Motor neuron (in vitro differentiated cells): ENCODE measurements around the gene MICAL3. TPM values are rescaled to one million over a fixed set of nuclear protein-coding genes. Genes with fewer than 3 reads are reported as not detected.
"Not testable (repeated sequence)": the region's sequence is repeated elsewhere in the genome, so short reads cannot be mapped to it uniquely, and the experiment has no call there.

Experiments
- ATAC-seq, 8 experiments: fragments of 200-7000 bp; cut with Tn5 transposase; replicated peaks in 6 of 8; 2 replicates each; pipeline ENCODE4 v1.8.0; 2021; ENCODE audit warnings: mild to moderate bottlenecking in 8 of 8, moderate library complexity in 8 of 8
- H3K27ac ChIP-seq, 2 donors: fragments of 250-450 bp; sonication (Bioruptor Pico); 2 replicates each; pipeline ENCODE4 v1.9.0; 2021; ENCODE audit warnings: antibody characterized with exemption in 2 of 2, mild to moderate bottlenecking in 2 of 2, moderate library complexity in 1 of 2
- H3K4me1 ChIP-seq, 2 donors: fragments of 250-450 bp; sonication (Bioruptor Pico); replicated peaks in 1 of 2; 2 replicates each; pipeline ENCODE4 v1.6.1; 2021; ENCODE audit warnings: antibody characterized with exemption in 2 of 2, mild to moderate bottlenecking in 2 of 2, moderate library complexity in 1 of 2
- H3K4me3 ChIP-seq, 5 donors: fragments of 250-450 bp; sonication (Bioruptor Pico); 2 replicates each; pipeline ENCODE4 v1.9.0; 2021; ENCODE audit warnings: antibody characterized with exemption in 5 of 5, mild to moderate bottlenecking in 5 of 5, moderate library complexity in 4 of 5
- WGBS, 10 experiments: fragments of 450-650 bp; shearing (Covaris generic); methylation state at CpG; one replicate each; pipeline ENCODE4 v1.0.0; 2022; 5-methylcytosine and 5-hydroxymethylcytosine counted together
- in situ Hi-C, 9 experiments: fragments of 400-800 bp; cut with MboI; loops; one replicate each; pipeline ENCODE4 v1.15.0; 2021; ENCODE audit warnings: low sequenced_read_pairs in 9 of 9, low pct_unique_long_range_greater_than_20kb in 2 of 9; ENCODE audit not compliant: unreplicated experiment in 9 of 9
- total RNA-seq, 8 experiments: library from RNA; unstranded; fragments of 300-600 nt; gene quantifications; 2 replicates each; pipeline versions ENCODE4 v1.2.3 to v1.2.4, GENCODE V29; 2022

The MICAL3 gene, protein sequence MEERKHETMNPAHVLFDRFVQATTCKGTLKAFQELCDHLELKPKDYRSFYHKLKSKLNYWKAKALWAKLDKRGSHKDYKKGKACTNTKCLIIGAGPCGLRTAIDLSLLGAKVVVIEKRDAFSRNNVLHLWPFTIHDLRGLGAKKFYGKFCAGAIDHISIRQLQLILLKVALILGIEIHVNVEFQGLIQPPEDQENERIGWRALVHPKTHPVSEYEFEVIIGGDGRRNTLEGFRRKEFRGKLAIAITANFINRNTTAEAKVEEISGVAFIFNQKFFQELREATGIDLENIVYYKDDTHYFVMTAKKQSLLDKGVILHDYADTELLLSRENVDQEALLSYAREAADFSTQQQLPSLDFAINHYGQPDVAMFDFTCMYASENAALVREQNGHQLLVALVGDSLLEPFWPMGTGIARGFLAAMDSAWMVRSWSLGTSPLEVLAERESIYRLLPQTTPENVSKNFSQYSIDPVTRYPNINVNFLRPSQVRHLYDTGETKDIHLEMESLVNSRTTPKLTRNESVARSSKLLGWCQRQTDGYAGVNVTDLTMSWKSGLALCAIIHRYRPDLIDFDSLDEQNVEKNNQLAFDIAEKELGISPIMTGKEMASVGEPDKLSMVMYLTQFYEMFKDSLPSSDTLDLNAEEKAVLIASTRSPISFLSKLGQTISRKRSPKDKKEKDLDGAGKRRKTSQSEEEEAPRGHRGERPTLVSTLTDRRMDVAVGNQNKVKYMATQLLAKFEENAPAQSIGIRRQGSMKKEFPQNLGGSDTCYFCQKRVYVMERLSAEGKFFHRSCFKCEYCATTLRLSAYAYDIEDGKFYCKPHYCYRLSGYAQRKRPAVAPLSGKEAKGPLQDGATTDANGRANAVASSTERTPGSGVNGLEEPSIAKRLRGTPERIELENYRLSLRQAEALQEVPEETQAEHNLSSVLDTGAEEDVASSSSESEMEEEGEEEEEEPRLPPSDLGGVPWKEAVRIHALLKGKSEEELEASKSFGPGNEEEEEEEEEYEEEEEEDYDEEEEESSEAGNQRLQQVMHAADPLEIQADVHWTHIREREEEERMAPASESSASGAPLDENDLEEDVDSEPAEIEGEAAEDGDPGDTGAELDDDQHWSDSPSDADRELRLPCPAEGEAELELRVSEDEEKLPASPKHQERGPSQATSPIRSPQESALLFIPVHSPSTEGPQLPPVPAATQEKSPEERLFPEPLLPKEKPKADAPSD (N-terminal part only)
- total RNA-seq = 10 to 100 TPM; 15.2 to 46.0 (median 20.4) TPM

GRCh38 chr22:18024276-18024939 is at the start of gene MICAL3:
Gene MICAL3 (minus strand): TSS chr22:18024561. CDS start chr22:17906812, 117,749 bp downstream.
- ATAC-seq = peak; percentile 72 to 87 (median 78)
- H3K4me1 ChIP-seq = peaks cover 9 to 13% of the 10 kb centered on the region in 2 donors
- WGBS, 10 experiments = 0 to 20% (median 4%) methylated on average over 1 to 20 of the region's 56 CpGs; no CpG with 5 or more reads in 3 of the 10 experiments
- H3K27ac ChIP-seq = peak within 1 kb of the TSS; percentile 14 to 67
- in situ Hi-C loops = loop anchor here in 1 of 9 experiments (25.0 kb wide), 1 partner anchor 112 kb away; no protein-coding TSS in a partner anchor
- peak within 1 kb of the TSS; percentile 54 to 98 (median 73) for H3K4me3 ChIP-seq

DNA sequence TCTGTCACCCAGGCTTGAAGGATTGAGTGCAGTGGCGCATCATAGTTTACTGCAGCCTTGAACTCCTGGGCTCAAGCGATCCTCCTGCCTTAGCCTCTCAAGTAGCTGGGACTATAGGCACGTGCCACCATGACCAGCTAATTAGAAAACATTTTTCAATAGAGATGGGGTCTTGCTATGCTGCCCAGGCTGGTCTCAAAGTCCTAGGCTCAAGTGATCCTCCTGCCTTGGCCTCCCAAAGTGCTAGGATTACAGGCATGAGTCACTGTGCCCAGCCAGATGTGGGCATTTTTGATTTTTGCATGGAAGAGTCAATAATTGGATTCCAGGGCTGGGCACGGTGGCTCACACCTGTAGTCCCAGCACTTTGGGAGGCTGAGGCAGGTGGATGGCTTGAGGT is 49.6 kb upstream of the MICAL3 start:
- in situ Hi-C loops = loop anchor here in 6 of 9 experiments (10.0 to 25.0 kb wide), 3 partner anchors 162 to 239 kb away; no protein-coding TSS in a partner anchor
- WGBS, 10 experiments = 31 to 92% (median 74%) methylated on average over 2 of the region's 4 CpGs; no CpG with 5 or more reads in 6 of the 10 experiments
- not testable (repeated sequence) for ATAC-seq

DNA sequence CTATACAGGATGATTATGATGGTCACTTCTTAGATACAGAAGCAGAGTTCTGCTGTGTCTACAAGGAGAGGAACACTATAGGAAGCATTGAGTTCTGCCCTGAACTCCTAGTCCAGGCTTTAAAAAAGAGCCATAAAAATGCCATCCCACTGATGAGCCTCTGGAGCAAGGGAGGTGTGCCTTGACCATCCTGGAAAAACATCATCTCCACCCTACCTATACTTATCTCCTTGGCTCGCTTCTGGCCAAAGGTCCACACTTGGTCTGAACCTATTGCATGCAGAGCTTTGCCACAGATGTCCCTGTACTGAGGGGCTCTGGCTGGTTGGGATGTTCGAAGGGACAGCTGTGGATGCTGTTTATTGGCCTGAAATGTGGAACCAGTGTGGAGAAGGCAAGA is 49.1 kb upstream of the MICAL3 start:
- 0 to 100% (median 80%) methylated on average over 1 of the region's 2 CpGs; no CpG with 5 or more reads in 5 of the 10 experiments for WGBS, 10 experiments
- peaks cover 10% of the 10 kb centered on the region in 2 donors for H3K4me1 ChIP-seq
- ATAC-seq = no peak
- no peak overlapping the region for H3K27ac ChIP-seq
- in situ Hi-C loops = loop anchor here in 6 of 9 experiments (10.0 to 25.0 kb wide), 3 partner anchors 161 to 239 kb away; no protein-coding TSS in a partner anchor
- H3K4me3 ChIP-seq = no peak overlapping the region

More for the DNA sequence above, 49.6 kb upstream of the MICAL3 start:
- H3K4me3 ChIP-seq, H3K27ac ChIP-seq: not testable (repeated sequence)
- peaks cover 13 to 14% of the 10 kb centered on the region in 2 donors for H3K4me1 ChIP-seq

GRCh38 chr22:18071968-18072310 is 47.6 kb upstream of the MICAL3 start:
- Histone ChIP-seq H3K4me1 (peaks cover 8 to 10% of the 10 kb centered on the region in 2 donors), H3K4me3 (no peak overlapping the region), H3K27ac (no peak overlapping the region)
- ATAC-seq = no peak
- 57 to 83% methylated on average over 1 of the region's 1 CpG; no CpG with 5 or more reads in 8 of the 10 experiments for WGBS, 10 experiments
- in situ Hi-C loops = loop anchor here in 6 of 9 experiments (10.0 to 25.0 kb wide), 3 partner anchors 160 to 237 kb away; no protein-coding TSS in a partner anchor

- in situ Hi-C loops = loop anchor here in 6 of 9 experiments (10.0 to 25.0 kb wide), 3 partner anchors 159 to 237 kb away; no protein-coding TSS in a partner anchor
- H3K4me1 ChIP-seq, ATAC-seq, H3K4me3 ChIP-seq, H3K27ac ChIP-seq: not testable (repeated sequence)
- 67 to 100% (median 79%) methylated on average over 1 to 7 of the region's 7 CpGs; no CpG with 5 or more reads in 1 of the 10 experiments for WGBS, 10 experiments
Observed at GRCh38 chr22:18071307-18071967, 47.1 kb upstream of the MICAL3 start.

- H3K27ac ChIP-seq = no peak overlapping the region
- in situ Hi-C loops = loop anchor here in 6 of 9 experiments (10.0 to 25.0 kb wide), 3 partner anchors 158 to 236 kb away; no protein-coding TSS in a partner anchor
- peaks cover 0 to under 1% of the 10 kb centered on the region in 2 donors for H3K4me1 ChIP-seq
- ATAC-seq = no peak
- no peak overlapping the region for H3K4me3 ChIP-seq
- 63 to 100% (median 79%) methylated on average over 1 to 9 of the region's 14 CpGs; no CpG with 5 or more reads in 1 of the 10 experiments for WGBS, 10 experiments
Observed at GRCh38 chr22:18070556-18071306, 46.4 kb upstream of the MICAL3 start.

- no peak overlapping the region for H3K27ac ChIP-seq
- no peak for ATAC-seq
- 60 to 100% (median 88%) methylated on average over 1 to 4 of the region's 4 CpGs; no CpG with 5 or more reads in 1 of the 10 experiments for WGBS, 10 experiments
- in situ Hi-C loops = loop anchor here in 6 of 9 experiments (10.0 to 25.0 kb wide), 3 partner anchors 158 to 235 kb away; no protein-coding TSS in a partner anchor
- no peak overlapping the region for H3K4me3 ChIP-seq
- H3K4me1 ChIP-seq = no peaks in the 10 kb centered on the region
Observed at GRCh38 chr22:18070041-18070440, 45.7 kb upstream of the MICAL3 start.

- Histone ChIP-seq H3K27ac (no peak overlapping the region), H3K4me3 (no peak overlapping the region), H3K4me1 (no peaks in the 10 kb centered on the region)
- in situ Hi-C loops = loop anchor here in 3 of 9 experiments (25.0 kb wide), 2 partner anchors 157 to 232 kb away; no protein-coding TSS in a partner anchor
- 80 to 100% (median 83%) methylated on average over 1 to 2 of the region's 2 CpGs; no CpG with 5 or more reads in 5 of the 10 experiments for WGBS, 10 experiments
- ATAC-seq = no peak
Observed at GRCh38 chr22:18069041-18069440, 44.7 kb upstream of the MICAL3 start.

- ATAC-seq = peak in 1 of 8 experiments; percentile 31
- H3K27ac ChIP-seq = no peak overlapping the region
- no peak overlapping the region for H3K4me3 ChIP-seq
- no peaks in the 10 kb centered on the region for H3K4me1 ChIP-seq
- 0 to 75% (median 30%) methylated on average over 1 to 2 of the region's 3 CpGs; no CpG with 5 or more reads in 6 of the 10 experiments for WGBS, 10 experiments
- in situ Hi-C loops = loop anchor here in 3 of 9 experiments (25.0 kb wide), 2 partner anchors 156 to 231 kb away; no protein-coding TSS in a partner anchor
Observed at GRCh38 chr22:18068381-18068988, 44.1 kb upstream of the MICAL3 start.
